ENCODE results near the gene AK9.

DNA sequence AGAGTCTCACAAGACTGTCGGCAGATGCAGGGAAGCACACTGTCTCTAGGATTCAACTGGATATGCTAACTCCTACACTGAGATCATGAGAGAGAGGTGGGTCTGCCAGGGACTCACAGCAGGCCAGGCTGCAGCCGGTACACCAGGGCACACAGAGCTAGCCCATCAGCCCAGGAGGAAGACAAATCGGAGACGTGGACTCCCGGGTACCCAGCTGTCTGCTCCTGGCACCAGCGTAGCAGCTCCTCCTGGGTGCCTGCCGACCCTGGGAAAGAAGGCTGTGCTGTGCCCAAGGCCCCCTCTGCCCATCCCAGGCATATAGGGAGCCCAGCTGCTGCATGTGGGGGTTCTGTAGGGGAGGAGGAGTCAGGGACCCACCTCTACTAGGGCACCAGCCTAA lies 242.4 kb downstream of the AK9 start:
- TF ChIP-seq, protein P1, sequence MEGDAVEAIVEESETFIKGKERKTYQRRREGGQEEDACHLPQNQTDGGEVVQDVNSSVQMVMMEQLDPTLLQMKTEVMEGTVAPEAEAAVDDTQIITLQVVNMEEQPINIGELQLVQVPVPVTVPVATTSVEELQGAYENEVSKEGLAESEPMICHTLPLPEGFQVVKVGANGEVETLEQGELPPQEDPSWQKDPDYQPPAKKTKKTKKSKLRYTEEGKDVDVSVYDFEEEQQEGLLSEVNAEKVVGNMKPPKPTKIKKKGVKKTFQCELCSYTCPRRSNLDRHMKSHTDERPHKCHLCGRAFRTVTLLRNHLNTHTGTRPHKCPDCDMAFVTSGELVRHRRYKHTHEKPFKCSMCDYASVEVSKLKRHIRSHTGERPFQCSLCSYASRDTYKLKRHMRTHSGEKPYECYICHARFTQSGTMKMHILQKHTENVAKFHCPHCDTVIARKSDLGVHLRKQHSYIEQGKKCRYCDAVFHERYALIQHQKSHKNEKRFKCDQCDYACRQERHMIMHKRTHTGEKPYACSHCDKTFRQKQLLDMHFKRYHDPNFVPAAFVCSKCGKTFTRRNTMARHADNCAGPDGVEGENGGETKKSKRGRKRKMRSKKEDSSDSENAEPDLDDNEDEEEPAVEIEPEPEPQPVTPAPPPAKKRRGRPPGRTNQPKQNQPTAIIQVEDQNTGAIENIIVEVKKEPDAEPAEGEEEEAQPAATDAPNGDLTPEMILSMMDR (conservative IDR thresholded peaks at IDR 0.05; ENCODE audit: low read length), result no peak
- no peak for TF ChIP-seq EZH2phosphoT487 (IDR thresholded peaks at IDR 0.05; ENCODE audit: borderline replicate concordance)
